Bronchial epithelial cell (primary cell): Measurements from ENCODE around the gene OR52W1. TPM values are rescaled to one million over a fixed set of nuclear protein-coding genes. Genes with fewer than 3 reads are reported as not detected.

Source experiments
- DNase-seq: peaks from one replicate; pipeline ENCODE4 v3.0.0-alpha.2; 2010; ENCODE audit warnings: low read depth
- FAIRE-seq: peaks from 2 replicates; lab custom pipeline; 2011; peaks lifted over from hg19 to GRCh38; lab: Jason Lieb, UNC
- H3K27me3 ChIP-seq: 2 replicates; pipeline ENCODE4 v1.5.1; 2011; ENCODE audit warnings: low read length; ENCODE audit not compliant: control insufficient read depth, insufficient read depth
- H3K36me3 ChIP-seq: 2 replicates; pipeline ENCODE4 v1.5.1; 2011; ENCODE audit warnings: low read length; ENCODE audit not compliant: control insufficient read depth, insufficient read depth
- H3K4me3 ChIP-seq: 2 replicates; pipeline ENCODE4 v1.5.1; 2011; ENCODE audit warnings: mild to moderate bottlenecking, low read depth, low read length, control low read depth
- total RNA-seq: library from RNA; depleted of rRNA; stranded (reverse); fragments of >200 nt; gene quantifications from 2 replicates; pipeline ENCODE4 v1.2.1, GENCODE V29; 2014
- TF ChIP-seq, protein P1 (sequence below): IDR thresholded peaks from 2 replicates; pipeline ENCODE4 v1.5.1; 2011; ENCODE audit warnings: mild to moderate bottlenecking, moderate library complexity, low read length, control low read depth, inconsistent platforms; ENCODE audit not compliant: insufficient read depth, severe bottlenecking

The OR52W1 gene
- total RNA-seq, 1 donor from 2014 or later, result not detected

DNA sequence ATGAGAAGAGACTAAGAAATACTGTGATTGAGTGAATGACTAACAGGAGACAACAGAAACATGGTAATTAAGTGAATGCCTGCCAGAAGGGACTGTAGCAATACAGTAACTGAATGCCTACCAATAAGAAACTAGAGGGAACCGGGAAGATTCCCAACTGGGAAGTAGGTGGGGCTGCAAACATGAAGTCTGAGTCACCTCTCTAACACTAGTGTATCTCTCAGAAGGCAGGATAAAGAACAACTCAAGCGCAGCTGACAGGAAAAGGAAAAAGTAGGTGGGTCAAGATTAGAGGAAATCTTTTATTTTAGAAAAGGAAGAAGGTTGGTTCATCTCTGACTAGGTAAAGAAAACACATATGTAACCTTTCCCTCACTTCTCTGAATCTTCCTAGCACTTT is 20.3 kb downstream of the OR52W1 start:
- FAIRE-seq, result peak; percentile 77
- Histone ChIP-seq H3K36me3 (peaks cover 35% of the 10 kb centered on the region), H3K4me3 (no peak overlapping the region), H3K27me3 (no peaks in the 10 kb centered on the region)
- TF ChIP-seq, protein P1, sequence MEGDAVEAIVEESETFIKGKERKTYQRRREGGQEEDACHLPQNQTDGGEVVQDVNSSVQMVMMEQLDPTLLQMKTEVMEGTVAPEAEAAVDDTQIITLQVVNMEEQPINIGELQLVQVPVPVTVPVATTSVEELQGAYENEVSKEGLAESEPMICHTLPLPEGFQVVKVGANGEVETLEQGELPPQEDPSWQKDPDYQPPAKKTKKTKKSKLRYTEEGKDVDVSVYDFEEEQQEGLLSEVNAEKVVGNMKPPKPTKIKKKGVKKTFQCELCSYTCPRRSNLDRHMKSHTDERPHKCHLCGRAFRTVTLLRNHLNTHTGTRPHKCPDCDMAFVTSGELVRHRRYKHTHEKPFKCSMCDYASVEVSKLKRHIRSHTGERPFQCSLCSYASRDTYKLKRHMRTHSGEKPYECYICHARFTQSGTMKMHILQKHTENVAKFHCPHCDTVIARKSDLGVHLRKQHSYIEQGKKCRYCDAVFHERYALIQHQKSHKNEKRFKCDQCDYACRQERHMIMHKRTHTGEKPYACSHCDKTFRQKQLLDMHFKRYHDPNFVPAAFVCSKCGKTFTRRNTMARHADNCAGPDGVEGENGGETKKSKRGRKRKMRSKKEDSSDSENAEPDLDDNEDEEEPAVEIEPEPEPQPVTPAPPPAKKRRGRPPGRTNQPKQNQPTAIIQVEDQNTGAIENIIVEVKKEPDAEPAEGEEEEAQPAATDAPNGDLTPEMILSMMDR, result no peak
- peak; percentile 94 for DNase-seq

DNA sequence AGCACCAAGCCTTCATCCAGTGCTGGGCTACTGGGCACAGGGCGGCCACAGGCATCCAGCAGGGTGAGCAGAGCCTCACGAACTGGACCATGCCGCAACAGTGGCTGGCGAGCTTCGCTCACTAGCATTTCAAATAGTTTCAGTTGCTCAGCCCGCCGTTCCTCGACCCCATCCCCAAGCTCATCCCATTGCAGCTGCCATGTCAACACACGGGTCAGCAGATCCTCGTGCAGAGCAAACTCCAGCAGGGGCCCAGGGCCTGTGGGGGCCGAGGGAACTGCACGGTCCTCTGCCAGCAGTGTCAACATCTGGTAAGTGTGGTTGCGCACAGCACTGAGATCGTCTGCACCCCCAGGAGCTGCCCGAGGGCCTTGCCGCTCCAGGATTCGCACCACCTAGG is 24.8 kb downstream of the OR52W1 start:
- H3K27me3 ChIP-seq, result no peaks in the 10 kb centered on the region
- FAIRE-seq (no peak), DNase-seq (no peak)
- H3K36me3 ChIP-seq, result peaks cover 17% of the 10 kb centered on the region
- no peak overlapping the region for H3K4me3 ChIP-seq
- TF ChIP-seq, protein P1, result no peak

DNA sequence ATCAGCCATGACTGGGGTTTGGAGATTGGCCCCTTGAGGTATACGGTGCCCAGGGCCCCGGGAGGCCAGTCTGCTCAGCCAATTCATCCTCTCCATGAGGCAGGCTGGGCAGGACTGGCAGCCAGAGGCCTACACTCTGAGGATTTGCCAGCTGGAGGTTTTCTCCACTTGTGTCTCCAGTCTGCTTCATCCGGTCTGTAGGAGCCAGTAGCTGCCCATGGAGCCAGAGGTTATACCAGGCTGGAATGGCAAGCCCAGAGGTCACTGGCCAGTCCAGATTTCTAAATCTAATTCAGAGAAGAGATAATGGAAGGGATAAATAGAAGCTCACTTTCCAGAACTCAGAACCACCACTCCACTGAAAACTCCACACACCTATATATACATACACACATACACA is 25.4 kb downstream of the OR52W1 start:
- peaks cover 17% of the 10 kb centered on the region for H3K36me3 ChIP-seq
- no peak for FAIRE-seq
- TF ChIP-seq, protein P1, result no peak

DNA sequence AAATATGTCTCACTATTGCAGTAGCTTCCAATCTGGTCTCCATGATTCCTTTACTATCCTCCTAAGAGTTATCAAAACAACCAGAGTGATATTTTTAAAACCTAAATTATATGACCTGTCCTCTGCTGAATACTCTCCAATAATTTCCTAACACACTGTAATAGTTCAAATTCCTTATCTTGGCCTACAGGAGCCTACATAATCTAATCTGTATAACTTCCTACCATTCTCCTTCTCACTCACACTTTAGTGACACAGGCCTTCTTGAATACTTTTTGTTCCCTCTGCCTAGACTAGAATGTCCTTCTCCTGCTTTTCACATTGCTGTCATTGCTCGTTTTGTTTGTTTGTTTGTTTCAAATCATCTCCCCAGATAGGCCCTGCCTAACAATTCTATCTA is 26.0 kb downstream of the OR52W1 start:
- Histone ChIP-seq H3K4me3 (no peak overlapping the region), H3K36me3 (peaks cover 19% of the 10 kb centered on the region), H3K27me3 (no peaks in the 10 kb centered on the region)
- DNase-seq, result no peak
- TF ChIP-seq, protein P1, result no peak
- no peak for FAIRE-seq

More for the DNA sequence above, 25.4 kb downstream of the OR52W1 start:
- DNase-seq, result no peak
- Histone ChIP-seq H3K27me3 (no peaks in the 10 kb centered on the region), H3K4me3 (no peak overlapping the region)

DNA sequence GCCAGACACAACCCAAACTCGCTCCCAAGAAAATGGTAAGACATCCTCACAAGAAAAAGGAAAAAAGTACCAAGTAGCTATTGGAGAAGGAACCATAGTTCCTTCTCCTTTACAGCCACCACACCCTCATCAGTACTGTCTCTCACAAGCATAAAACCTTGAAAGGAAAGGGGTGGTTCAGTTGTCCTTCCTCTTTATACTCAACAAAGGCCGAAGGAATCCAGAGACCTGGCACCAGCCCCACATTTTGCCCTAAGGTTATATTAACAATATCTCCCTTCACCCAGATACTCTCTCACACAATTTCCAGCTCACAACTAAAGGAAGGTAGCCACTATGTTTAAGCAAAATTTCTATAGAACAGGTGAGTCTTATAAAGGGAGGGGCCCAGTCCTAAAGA is 26.9 kb downstream of the OR52W1 start:
- H3K36me3 ChIP-seq, result peaks cover 19% of the 10 kb centered on the region
- DNase-seq (no peak), FAIRE-seq (no peak)
- no peak overlapping the region for H3K4me3 ChIP-seq
- H3K27me3 ChIP-seq, result no peaks in the 10 kb centered on the region
- TF ChIP-seq, protein P1, result no peak

DNA sequence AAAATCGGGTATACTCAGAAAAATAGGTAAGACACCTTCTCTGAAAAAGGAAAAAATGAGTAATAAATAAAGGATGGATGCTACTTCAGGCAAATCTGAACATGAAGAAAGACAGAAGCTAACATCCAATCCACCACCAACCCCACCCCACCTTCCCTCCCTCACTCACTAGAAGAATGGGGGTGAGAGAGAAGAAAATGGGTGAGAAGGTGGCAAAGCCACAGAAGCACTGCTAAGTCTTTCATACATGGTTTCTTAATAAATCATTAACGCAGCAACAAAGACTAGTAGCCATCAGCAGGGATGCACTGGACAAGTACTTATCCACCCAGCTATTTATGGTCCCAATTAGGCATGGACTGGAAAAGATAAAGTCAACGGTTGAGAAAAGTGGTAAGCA is 29.5 kb downstream of the OR52W1 start:
- no peak for FAIRE-seq
- Histone ChIP-seq H3K4me3 (no peak overlapping the region), H3K27me3 (no peaks in the 10 kb centered on the region), H3K36me3 (peaks cover 11% of the 10 kb centered on the region)
- TF ChIP-seq, protein P1, result no peak
- no peak for DNase-seq
